GM19193 (cell line): Measurements from ENCODE around the gene SURF4.

Experiments
- POLR2A ChIP-seq: IDR thresholded peaks from 4 replicates; pipeline ENCODE4 v1.6.1; 2011; ENCODE audit not compliant: insufficient read depth, insufficient read length; ENCODE audit errors: extremely low read depth

SURF4 gene

GRCh38 chr9:133368249-133368881 lies 7.5 kb downstream of the SURF4 start:
- no peak for TF ChIP-seq POLR2A

- no peak for TF ChIP-seq POLR2A
These were observed 8.1 kb downstream of the SURF4 start for GRCh38 chr9:133367778-133368177.

- TF ChIP-seq POLR2A: no peak
These were observed 8.6 kb downstream of the SURF4 start for GRCh38 chr9:133367221-133367620.

GRCh38 chr9:133366435-133366834 lies 9.4 kb downstream of the SURF4 start:
- no peak for TF ChIP-seq POLR2A

- TF ChIP-seq POLR2A: peak; percentile 20
These were observed 13.4 kb downstream of the SURF4 start for GRCh38 chr9:133362359-133363044.

GRCh38 chr9:133361507-133362092 lies 14.3 kb downstream of the SURF4 start:
- no peak for TF ChIP-seq POLR2A

GRCh38 chr9:133360400-133361393 lies 15.2 kb downstream of the SURF4 start:
- TF ChIP-seq POLR2A: peak; percentile 5

GRCh38 chr9:133359399-133360175 lies 16.3 kb downstream of the SURF4 start:
- TF ChIP-seq POLR2A: no peak

GRCh38 chr9:133357656-133358055 lies 18.2 kb downstream of the SURF4 start:
- no peak for TF ChIP-seq POLR2A

- TF ChIP-seq POLR2A: peak; percentile 85
These were observed 19.3 kb downstream of the SURF4 start, which contains the start of the genes SURF1 and SURF2 for GRCh38 chr9:133356391-133357091. SURF1 (minus strand) TSS chr9:133356487; CDS start chr9:133356453, 34 bp downstream. SURF2 (plus strand) TSS chr9:133356550; CDS start chr9:133356593, 43 bp downstream.

GRCh38 chr9:133355881-133356357 lies 19.9 kb downstream of the SURF4 start:
- no peak for TF ChIP-seq POLR2A

GRCh38 chr9:133354766-133355165 lies 21.1 kb downstream of the SURF4 start:
- TF ChIP-seq POLR2A: no peak

- no peak for TF ChIP-seq POLR2A
These were observed 22.3 kb downstream of the SURF4 start for GRCh38 chr9:133353548-133353947.

GRCh38 chr9:133352635-133353340 lies 23.1 kb downstream of the SURF4 start:
- peak; percentile 40 for TF ChIP-seq POLR2A
